B cell (primary cell): ENCODE measurements around the gene PRKD2. TPM values are rescaled to one million over a fixed set of nuclear protein-coding genes. Genes with fewer than 3 reads are reported as not detected.

Experiments used
- ATAC-seq: fragments of 200-7000 bp; cut with Tn5 transposase; one replicate; pipeline ENCODE4 v1.10.0; 2021; ENCODE audit warnings: low read depth, mild to moderate bottlenecking, moderate number of reproducible peaks, moderate library complexity
- CTCF ChIA-PET: fragments of 350-600 bp; sonication (Branson Sonifier 250); formaldehyde crosslinking; loops from one replicate; lab custom pipeline; 2021; ENCODE audit warnings: antibody characterized with exemption, inconsistent platforms; lab: Charles Lee
- POLR2A ChIA-PET: fragments of 350-600 bp; sonication (Branson Sonifier 250); formaldehyde crosslinking; loops from one replicate; lab custom pipeline; 2021; ENCODE audit warnings: antibody characterized with exemption; lab: Charles Lee
- DNase-seq: peaks from one replicate; pipeline ENCODE4 v3.0.0; 2013
- H2AFZ ChIP-seq: 2 replicates; pipeline ENCODE4 v1.6.1; 2012; ENCODE audit warnings: mild to moderate bottlenecking, low read depth, low read length; ENCODE audit not compliant: insufficient read depth, poor library complexity, severe bottlenecking
- H3K27ac ChIP-seq, 2 donors: 1 replicate in 1 of 2; 2 replicates in 1 of 2; pipeline ENCODE4 v1.5.1; 2012 to 2013; ENCODE audit warnings: low read length in 2 of 2, mild to moderate bottlenecking in 2 of 2, moderate library complexity in 1 of 2
- H3K27me3 ChIP-seq, 4 experiments: fragments of 200-600 bp in 1 of 4; sonication (generic) in 1 of 4; replicated peaks in 1 of 4; 1 replicate in 2 of 4; 2 replicates in 2 of 4; pipeline versions ENCODE4 v1.6.1 to v1.7.0; 2013 to 2016; ENCODE audit warnings: low read length in 3 of 4, mild to moderate bottlenecking in 2 of 4, mixed read lengths in 1 of 4, moderate library complexity in 1 of 4; ENCODE audit not compliant: insufficient read depth in 4 of 4, control insufficient read depth in 3 of 4; ENCODE audit errors: control extremely low read depth in 1 of 4
- H3K36me3 ChIP-seq, 2 experiments: replicated peaks in 1 of 2; 1 replicate in 1 of 2; 2 replicates in 1 of 2; pipeline versions ENCODE4 v1.6.1 to v1.7.1; 2013; ENCODE audit warnings: low read length in 1 of 2; ENCODE audit not compliant: insufficient read depth in 2 of 2, control insufficient read depth in 1 of 2; ENCODE audit errors: control extremely low read depth in 1 of 2, extremely low read depth in 1 of 2
- H3K4me1 ChIP-seq, 2 donors: fragments of 200-600 bp in 1 of 2; sonication (generic) in 1 of 2; 1 replicate in 1 of 2; 2 replicates in 1 of 2; pipeline versions ENCODE4 v1.5.1 to v1.6.1; 2013 to 2017; ENCODE audit warnings: low read length in 2 of 2; ENCODE audit not compliant: control insufficient read depth in 2 of 2, insufficient read depth in 2 of 2
- H3K4me2 ChIP-seq: replicated peaks from 2 replicates; pipeline ENCODE3; 2012; ENCODE audit warnings: mild to moderate bottlenecking, low read depth, low read length; ENCODE audit not compliant: poor library complexity, severe bottlenecking
- H3K4me3 ChIP-seq, 5 experiments: fragments of 200-600 bp in 1 of 5; sonication (generic) in 1 of 5; 1 replicate in 3 of 5; 2 replicates in 2 of 5; pipeline versions ENCODE4 v1.5.1 to v1.7.0; 2011 to 2016; ENCODE audit warnings: low read length in 4 of 5, mild to moderate bottlenecking in 4 of 5, low read depth in 2 of 5, control low read depth in 1 of 5, moderate library complexity in 1 of 5; ENCODE audit not compliant: insufficient read depth in 1 of 5; ENCODE audit errors: control extremely low read depth in 1 of 5, extremely low read depth in 1 of 5
- H3K79me2 ChIP-seq: fragments of 200-600 bp; sonication (generic); one replicate; pipeline ENCODE4 v1.6.0; 2016; ENCODE audit warnings: low read length; ENCODE audit not compliant: control insufficient read depth, insufficient read depth
- H3K9ac ChIP-seq: fragments of 200-600 bp; sonication (generic); 2 replicates; pipeline ENCODE4 v1.6.1; 2017; ENCODE audit warnings: mild to moderate bottlenecking, low read length, moderate library complexity
- H3K9me3 ChIP-seq, 3 donors: one replicate each; pipeline versions ENCODE4 v1.6.1 to v1.7.1; 2013; ENCODE audit warnings: low read length in 2 of 3; ENCODE audit not compliant: control insufficient read depth in 2 of 3, insufficient read depth in 1 of 3; ENCODE audit errors: control extremely low read depth in 1 of 3
- H4K20me1 ChIP-seq: 2 replicates; pipeline ENCODE4 v1.6.0; 2012; ENCODE audit warnings: mild to moderate bottlenecking, low read length; ENCODE audit not compliant: insufficient read depth, control insufficient read depth, poor library complexity, severe bottlenecking
- H3K27ac Mint-ChIP-seq: one replicate; pipeline ENCODE4 v1.8.0; 2021; ENCODE audit warnings: mixed read lengths
- H3K27me3 Mint-ChIP-seq: one replicate; pipeline ENCODE4 v1.8.0; 2021; ENCODE audit warnings: mixed read lengths
- H3K4me1 Mint-ChIP-seq: one replicate; pipeline ENCODE4 v1.8.0; 2021; ENCODE audit warnings: mixed read lengths
- H3K4me3 Mint-ChIP-seq: one replicate; pipeline ENCODE4 v1.8.0; 2021; ENCODE audit warnings: mixed read lengths
- H3K9me3 Mint-ChIP-seq: one replicate; pipeline ENCODE4 v1.8.0; 2022; ENCODE audit warnings: mixed read lengths; ENCODE audit not compliant: insufficient read depth
- CTCF ChIP-seq: fragments of 200-600 bp; IDR thresholded peaks from one replicate; pipeline ENCODE4 v1.8.0; 2022; ENCODE audit warnings: antibody characterized with exemption, mild to moderate bottlenecking
- EZH2 ChIP-seq: IDR thresholded peaks from 2 replicates; pipeline ENCODE4 v1.6.1; 2012; ENCODE audit warnings: borderline replicate concordance, low read depth, mild to moderate bottlenecking, moderate library complexity, low read length; ENCODE audit not compliant: insufficient read depth, poor library complexity, severe bottlenecking
- WGBS: methylation state at CpG from one replicate; pipeline ENCODE4 v1.1.5; 2013; ENCODE audit warnings: missing lambda C conversion rate; ENCODE audit not compliant: insufficient coverage; 5-methylcytosine and 5-hydroxymethylcytosine counted together
- intact Hi-C: fragments of 100-400 bp; cut with micrococcal nuclease; formaldehyde crosslinking; loops from one replicate; pipeline ENCODE4 v1.10.0; 2022
- polyA plus RNA-seq: library from polyadenylated mRNA; depleted of rRNA; stranded (reverse); fragments of >200 nt; gene quantifications from 2 replicates; pipeline ENCODE4 v1.2.3, GENCODE V29; 2012
- total RNA-seq, 2 donors: library from RNA; stranded (reverse); fragments of 120-200 nt in 1 of 2; gene quantifications; 1 replicate in 1 of 2; 2 replicates in 1 of 2; pipeline versions ENCODE4 v1.2.3 to v1.2.4, GENCODE V29; 2013 to 2022

Gene PRKD2
- total and polyA plus RNA-seq, 2 donors (not counting 1 experiment from before 2014, with no cell fraction given) = 192 to 208 TPM

- no peaks in the 10 kb centered on the region for H3K9me3 Mint-ChIP-seq
- no peak for TF ChIP-seq CTCF
- no peak for TF ChIP-seq EZH2
- CTCF ChIA-PET = interaction anchor here (1.5 to 5.7 kb wide), 3 partner anchors 18 to 27 kb away, joined by 7 to 47 read pairs (median 11); partner anchors contain the start of gene DACT3
- Histone ChIP-seq H4K20me1 (no peaks in the 10 kb centered on the region), H3K4me3 (peak overlapping the region in 4 of 5 experiments; percentile 12 to 47 (median 24)), H3K27ac (no peak overlapping the region), H3K36me3 (no peaks in the 10 kb centered on the region), H2AFZ (peak overlapping the region; percentile 39), H3K4me1 (peaks cover 46 to 56% of the 10 kb centered on the region in 2 donors), H3K79me2 (no peaks in the 10 kb centered on the region), H3K9me3 (peaks cover 0 to 5% (median 0%) of the 10 kb centered on the region in 3 donors), H3K27me3 (peaks cover 0 to 14% (median 3%) of the 10 kb centered on the region in 4 experiments), H3K4me2 (peak overlapping the region; percentile 89), H3K9ac (peak overlapping the region; percentile 47)
- H3K4me1 Mint-ChIP-seq = peaks cover 29% of the 10 kb centered on the region
- DNase-seq (no peak), ATAC-seq (no peak)
- H3K27me3 Mint-ChIP-seq = peaks cover 7% of the 10 kb centered on the region
- 7% methylated on average over 19 of the region's 23 CpGs for WGBS
- POLR2A ChIA-PET = interaction anchor here (0.6 to 3.0 kb wide), 6 partner anchors 10 to 610 kb away, joined by 3 to 12 read pairs (median 6); partner anchors contain the start of gene CALM3
- H3K4me3 Mint-ChIP-seq = peak overlapping the region; percentile 82
- H3K27ac Mint-ChIP-seq = peak overlapping the region; percentile 73
- intact Hi-C loops = loop anchor here (1.0 kb wide), 4 partner anchors 16 to 34 kb away; partner anchors contain the start of gene DACT3
These were observed 82.2 kb downstream of the PRKD2 start for GRCh38 chr19:46634656-46635218.
